HG03045 (cell line): ENCODE data around the gene IGF2R.
"Not testable (repeated sequence)": the region's sequence is repeated elsewhere in the genome, so short reads cannot be mapped to it uniquely, and the experiment has no call there.

Source experiments
- ATAC-seq: cut with Tn5 transposase; IDR thresholded peaks from one replicate; pipeline ENCODE4 v1.9.1; 2021; ENCODE audit warnings: mild to moderate bottlenecking, moderate library complexity; ENCODE audit not compliant: unreplicated experiment

Gene IGF2R

DNA sequence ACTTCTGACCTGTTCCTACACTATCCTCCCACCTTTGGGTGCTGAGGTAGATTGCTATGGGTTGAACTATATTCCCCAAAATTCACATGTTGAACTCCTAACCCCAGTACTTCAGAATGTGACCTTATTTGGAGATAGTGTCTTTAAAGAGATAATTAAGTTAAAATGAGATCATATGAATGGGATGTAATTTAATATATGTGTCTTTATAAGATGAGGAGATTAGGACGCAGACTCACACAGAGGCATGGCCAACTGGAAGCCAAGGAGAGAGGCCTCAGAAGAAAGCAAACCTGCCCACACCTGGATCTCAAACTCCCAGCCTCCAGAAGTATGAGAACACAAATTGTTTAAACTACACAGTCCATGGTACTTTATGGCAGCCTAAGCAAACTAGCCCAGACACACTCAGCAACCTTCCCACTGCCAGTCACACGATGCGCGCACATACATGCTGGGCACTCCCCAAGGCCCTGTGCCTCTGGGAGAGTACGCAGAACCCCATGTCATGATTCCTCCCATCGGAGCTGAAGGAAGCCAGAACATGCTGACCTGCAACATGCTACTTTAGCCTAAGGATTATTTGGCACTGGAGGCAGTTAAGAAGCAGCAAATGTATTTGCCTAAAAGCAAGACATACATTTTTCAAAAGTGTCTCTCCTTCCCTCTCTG, 143.9 kb downstream of the IGF2R start:
- no peak for ATAC-seq

GRCh38 chr6:160114536-160114935, 145.7 kb downstream of the IGF2R start:
- ATAC-seq, result not testable (repeated sequence)

GRCh38 chr6:160115421-160115820, 146.5 kb downstream of the IGF2R start:
- ATAC-seq, result no peak

DNA sequence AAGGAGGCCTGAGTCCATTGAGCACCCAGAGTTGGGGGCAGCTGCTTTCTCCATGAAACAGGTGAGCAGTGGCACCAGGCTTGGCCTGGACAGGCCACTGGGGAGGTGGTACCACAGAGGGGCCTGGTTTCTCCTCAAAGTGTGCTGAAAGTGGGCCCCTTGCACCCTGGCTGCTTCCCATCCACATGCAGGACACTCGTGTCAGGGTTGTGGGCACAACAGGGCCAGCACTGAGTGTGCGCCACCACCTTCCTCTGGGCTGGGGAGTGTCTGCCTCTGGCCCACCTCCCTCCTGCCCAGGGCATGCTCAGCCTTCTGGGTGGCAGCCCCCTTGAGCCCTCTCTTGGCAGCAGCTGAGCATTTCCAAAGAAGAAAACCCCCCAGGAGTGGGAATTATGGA, 147.5 kb downstream of the IGF2R start:
- ATAC-seq, result no peak

DNA sequence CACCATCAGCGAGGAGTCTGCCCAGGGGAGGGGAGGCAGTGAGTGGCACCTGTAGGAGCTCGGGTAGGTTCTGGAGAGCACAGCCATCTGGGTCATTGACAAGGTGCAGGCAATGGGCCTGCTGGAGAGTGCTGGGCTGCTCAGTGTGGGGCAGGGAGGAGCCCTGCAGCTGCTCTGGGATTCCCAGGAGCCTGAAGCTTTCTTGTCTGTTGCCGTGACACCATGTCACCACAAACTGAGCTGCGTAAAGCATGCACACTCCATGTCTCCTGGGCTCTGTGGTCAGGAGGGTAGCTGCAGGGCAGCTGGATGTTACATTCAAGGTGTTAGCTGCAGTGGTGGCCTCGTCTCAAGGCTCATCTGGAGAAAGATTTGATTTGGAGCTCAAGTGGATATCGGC, 148.3 kb downstream of the IGF2R start:
- ATAC-seq, result no peak

DNA sequence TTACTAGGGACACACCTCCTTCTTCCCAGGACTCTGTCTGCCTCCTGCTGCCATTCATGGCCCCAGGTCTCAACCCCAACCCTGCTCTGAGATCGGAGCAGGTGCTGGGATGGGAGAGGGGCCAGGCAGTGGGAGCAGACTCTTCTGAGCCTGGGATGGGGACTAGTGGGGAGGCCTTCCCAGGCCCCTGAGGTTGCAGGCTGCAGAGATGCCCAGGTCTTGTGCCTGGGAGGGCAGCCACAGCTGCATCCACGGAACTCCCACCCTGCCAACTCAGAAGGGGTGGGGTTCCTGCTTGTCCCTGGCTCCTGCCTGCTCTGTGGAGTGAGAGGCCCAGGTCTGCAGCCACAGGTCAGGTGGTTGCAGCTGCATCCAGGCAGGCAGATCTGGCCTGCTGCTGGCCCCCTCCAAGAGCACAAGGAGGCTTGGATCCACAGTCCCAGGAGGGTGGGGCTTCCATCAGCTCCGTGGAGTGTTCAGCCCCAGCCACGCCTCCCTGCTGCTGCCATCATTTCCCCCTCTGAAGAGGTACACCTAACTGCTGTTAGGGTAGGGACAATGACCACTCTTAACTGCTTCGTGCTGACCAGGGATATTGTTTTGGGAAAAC, 149.8 kb downstream of the IGF2R start:
- ATAC-seq, result no peak

- no peak for ATAC-seq
These were observed 151.2 kb downstream of the IGF2R start for GRCh38 chr6:160120087-160120486.

GRCh38 chr6:160121558-160121957, 152.7 kb downstream of the IGF2R start, which contains the start of gene SLC22A1:
SLC22A1 (plus strand) TSS chr6:160121815; CDS start chr6:160121936, 121 bp downstream.
- ATAC-seq, result no peak

DNA sequence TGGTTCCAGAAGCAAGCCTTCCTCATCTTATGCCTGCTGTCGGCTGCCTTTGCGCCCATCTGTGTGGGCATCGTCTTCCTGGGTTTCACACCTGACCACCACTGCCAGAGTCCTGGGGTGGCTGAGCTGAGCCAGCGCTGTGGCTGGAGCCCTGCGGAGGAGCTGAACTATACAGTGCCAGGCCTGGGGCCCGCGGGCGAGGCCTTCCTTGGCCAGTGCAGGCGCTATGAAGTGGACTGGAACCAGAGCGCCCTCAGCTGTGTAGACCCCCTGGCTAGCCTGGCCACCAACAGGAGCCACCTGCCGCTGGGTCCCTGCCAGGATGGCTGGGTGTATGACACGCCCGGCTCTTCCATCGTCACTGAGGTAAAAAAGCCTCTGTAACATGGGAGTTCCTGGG, 153.1 kb downstream of the IGF2R start:
- ATAC-seq, result no peak

GRCh38 chr6:160122744-160123143, 153.9 kb downstream of the IGF2R start:
- ATAC-seq, result no peak

DNA sequence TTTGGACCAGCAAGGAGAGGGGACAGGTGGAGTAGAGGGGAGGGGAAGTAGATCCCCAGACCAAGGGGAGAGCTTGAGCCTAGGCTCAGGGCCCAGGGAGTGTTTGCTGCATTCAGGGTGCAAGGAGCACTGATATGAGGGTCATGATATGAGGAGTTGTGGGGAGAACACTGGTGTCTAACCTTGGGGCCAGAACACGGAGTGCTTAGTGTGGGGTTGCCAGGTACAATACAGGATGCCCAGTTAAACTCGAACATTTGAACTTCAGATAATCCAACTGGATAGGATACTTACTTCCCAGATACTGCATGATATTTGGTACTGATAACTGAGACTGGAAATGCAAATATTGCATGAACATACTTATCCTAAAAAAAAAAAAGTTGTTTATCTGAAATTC, 155.1 kb downstream of the IGF2R start:
- no peak for ATAC-seq

DNA sequence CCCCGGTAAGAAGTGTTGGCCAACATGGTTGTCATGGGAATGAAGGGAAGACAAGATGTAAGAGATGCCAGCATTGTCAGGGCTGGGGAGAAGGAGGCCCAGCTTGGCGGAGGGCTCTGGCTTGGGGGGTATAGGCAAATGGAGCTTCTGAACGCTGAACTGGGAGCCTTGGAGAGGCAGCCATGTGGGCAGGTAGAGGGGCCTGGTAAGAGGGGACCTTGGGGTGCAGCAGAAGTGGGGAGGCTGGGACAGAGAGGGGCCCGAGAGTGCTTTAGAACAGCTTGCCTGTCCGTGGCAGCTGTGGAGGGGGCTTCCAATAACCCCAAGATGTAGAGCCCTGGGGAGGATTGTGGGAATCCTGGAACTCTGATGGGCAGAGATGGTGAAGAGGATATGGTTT, 155.7 kb downstream of the IGF2R start:
- no peak for ATAC-seq

GRCh38 chr6:160125105-160125504, 156.2 kb downstream of the IGF2R start:
- ATAC-seq, result not testable (repeated sequence)

- no peak for ATAC-seq
These were observed 158.6 kb downstream of the IGF2R start for GRCh38 chr6:160127270-160128124.

DNA sequence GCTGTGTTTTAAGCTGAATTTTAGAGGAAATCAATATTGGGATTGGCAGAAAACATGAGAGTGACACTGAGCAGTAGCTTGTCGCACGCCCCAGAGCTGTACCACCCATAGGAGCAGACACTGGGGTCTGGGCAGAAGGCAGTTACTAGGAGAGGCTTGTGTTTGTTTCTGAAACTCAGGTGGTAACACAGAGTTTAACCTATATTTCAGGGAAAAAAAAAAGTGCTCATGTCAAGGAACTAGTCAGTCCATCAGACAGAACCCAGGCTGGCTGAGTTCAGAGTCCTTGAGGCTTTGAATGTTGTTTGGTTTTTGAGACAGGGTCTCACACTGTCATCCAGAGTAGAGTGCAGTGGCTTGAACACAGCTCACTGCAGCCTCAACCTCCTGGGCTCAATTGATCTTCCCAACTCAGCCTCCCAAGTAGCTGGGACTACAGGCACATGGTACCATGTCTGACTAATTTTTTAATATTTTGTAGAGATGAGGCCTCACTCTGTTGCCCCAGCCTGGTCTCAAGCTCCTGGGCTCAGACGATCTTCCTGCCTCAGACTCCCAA, 159.3 kb downstream of the IGF2R start:
- ATAC-seq, result no peak

DNA sequence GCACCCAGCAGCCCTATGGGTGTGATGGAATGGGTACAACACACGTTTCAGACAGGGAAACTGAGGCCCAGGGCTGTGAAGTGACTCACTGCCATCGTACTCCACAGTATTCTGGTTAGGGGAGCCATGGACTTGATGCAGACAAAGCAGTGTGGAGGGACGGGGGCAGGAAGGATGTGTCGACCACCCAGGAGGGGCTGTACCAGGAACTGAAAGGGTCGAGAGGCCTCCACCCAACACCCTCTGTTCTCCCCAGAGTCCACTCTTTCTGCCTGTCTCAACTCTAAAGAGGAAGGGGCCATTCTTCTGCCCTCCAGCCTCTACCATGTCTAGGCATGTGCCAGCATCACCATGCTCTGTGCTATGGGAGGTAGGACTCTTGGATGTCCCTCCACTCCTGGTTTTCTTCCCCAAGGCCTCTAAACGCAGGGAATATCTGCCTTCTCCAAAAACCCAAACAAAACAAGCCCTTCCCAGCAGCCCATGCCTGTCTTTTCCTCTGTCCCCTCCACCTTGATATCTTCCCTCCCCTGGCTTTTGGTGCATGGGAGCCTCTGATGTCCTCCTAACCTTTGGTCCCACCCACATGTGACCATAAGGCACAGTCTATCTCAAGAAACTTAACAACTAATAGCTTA, 160.1 kb downstream of the IGF2R start:
- no peak for ATAC-seq

DNA sequence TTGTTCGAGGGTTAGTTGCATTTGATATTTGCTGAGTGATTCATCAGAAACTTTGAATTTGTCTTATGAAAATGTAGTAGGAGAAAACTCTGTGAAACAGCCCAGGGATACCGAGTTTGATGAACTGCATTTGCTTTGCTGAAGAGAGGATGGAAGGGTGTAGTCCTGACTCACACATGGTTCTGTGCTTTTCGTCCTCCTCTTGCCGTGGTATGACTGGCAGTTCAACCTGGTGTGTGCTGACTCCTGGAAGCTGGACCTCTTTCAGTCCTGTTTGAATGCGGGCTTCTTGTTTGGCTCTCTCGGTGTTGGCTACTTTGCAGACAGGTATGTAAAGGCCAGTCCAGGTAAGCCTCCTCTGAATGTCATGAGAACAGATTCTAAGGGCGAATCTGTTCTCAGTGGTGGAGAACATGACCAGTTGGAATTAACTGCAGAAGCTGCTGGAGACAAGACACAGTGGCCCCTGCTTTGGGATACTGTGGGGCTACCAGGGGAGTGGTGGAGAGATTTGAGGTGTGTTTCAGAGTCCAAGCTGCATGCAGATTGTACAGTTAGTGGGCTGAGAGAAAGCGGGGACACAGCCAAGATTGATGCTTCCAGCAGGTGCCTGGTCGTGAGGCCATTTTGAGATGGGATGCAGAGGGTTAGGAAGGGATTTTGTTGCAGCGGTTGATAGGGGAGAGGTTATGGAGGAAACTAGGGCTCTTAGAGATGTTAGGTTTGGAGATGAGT, 161.2 kb downstream of the IGF2R start:
- ATAC-seq, result no peak

- no peak for ATAC-seq
These were observed 162.0 kb downstream of the IGF2R start for GRCh38 chr6:160130729-160131484.

- ATAC-seq, result no peak
These were observed 162.9 kb downstream of the IGF2R start for GRCh38 chr6:160131636-160132296.
